ENCODE results near the gene WFS1. TPM values are rescaled to one million over a fixed set of nuclear protein-coding genes. Genes with fewer than 3 reads are reported as not detected.

The WFS1 gene
- total RNA-seq, 6 donors from 2014 or later: 88.8 to 180 (median 105) TPM

DNA sequence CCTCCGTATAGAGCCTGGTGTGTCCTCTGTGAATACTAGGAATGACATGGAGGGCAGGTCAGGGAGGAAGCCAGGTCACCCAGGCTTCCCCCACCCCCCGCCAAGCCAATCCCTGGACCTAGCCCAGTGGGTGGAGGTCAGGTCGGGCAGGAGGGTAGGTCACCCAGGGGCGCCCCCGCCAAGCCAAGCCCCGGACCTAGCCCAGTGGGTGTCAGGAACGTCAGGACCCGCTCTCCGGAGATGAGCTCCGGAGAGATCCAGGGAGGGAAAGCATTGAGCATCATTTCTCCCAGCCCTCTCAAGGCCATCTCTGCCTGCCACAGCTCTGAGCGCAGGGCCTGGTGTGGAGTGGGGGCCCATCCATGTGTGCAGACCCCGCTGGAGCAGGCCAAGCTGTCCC lies 48.6 kb downstream of the WFS1 start:
- TF ChIP-seq EP300 (IDR thresholded peaks at IDR 0.05) (no peak), CTCF (IDR thresholded peaks at IDR 0.05) (no peak), POLR2AphosphoS5 (IDR thresholded peaks at IDR 0.05) (no peak), POLR2A (IDR thresholded peaks at IDR 0.05) (no peak)
- Histone ChIP-seq H3K9me3 (no peaks in the 10 kb centered on the region), H3K36me3 (no peaks in the 10 kb centered on the region), H3K27ac (no peak overlapping the region), H3K4me1 (no peaks in the 10 kb centered on the region), H3K27me3 (no peaks in the 10 kb centered on the region), H3K4me3 (no peak overlapping the region)
- whole genome bisulfite sequencing, 2 donors: 68 to 79% methylated on average over 2 to 9 of the region's 12 CpGs
- DNase-seq: peak in 1 of 2 donors; percentile 42
- ATAC-seq (ENCODE audit: low FRiP score in 2 of 2): peak in 1 of 2 donors; percentile 4

DNA sequence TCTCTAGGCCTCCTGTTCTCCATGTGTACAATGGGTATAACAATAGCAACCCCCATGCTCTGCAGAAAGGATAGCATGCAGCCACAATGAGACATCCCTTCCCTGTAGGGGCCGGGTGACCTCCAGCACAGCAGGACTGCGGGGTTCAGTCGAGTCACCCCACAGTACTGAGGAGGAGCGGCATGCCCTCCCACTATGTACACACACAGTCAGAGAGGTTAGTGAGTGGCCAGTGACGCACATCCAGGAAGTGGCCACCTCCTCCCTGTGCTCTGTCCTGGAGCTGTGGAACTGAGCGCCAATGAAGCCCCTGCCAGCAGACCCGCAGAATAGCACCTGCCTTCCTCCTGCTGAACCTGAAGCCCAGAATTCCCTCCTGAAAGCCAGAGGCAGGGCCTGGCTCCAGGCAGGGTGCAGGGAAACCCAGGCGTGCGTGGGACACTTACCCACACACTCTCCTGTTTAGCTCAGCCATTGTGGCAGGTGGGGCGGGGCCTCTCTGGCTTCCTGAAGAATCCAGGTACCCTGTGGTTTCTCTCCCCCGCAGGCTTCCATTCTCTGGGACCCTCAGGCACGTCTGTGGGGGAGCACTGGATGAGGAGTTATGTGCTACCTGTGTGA lies 50.0 kb downstream of the WFS1 start:
- no peaks in the 10 kb centered on the region for H3K9me3 ChIP-seq
- no peak overlapping the region for H3K27ac ChIP-seq
- DNase-seq: no peak
- WGBS, 2 donors: 82 to 83% methylated on average over 7 to 12 of the region's 12 CpGs
- no peaks in the 10 kb centered on the region for H3K36me3 ChIP-seq
- no peak for ATAC-seq (ENCODE audit: low FRiP score in 2 of 2)
- TF ChIP-seq EP300 (IDR thresholded peaks at IDR 0.05) (no peak), POLR2A (IDR thresholded peaks at IDR 0.05) (no peak), CTCF (IDR thresholded peaks at IDR 0.05) (no peak), POLR2AphosphoS5 (IDR thresholded peaks at IDR 0.05) (no peak)
- H3K4me3 ChIP-seq: no peak overlapping the region
- no peaks in the 10 kb centered on the region for H3K27me3 ChIP-seq
- H3K4me1 ChIP-seq: peaks cover 0 to 5% (median 5%) of the 10 kb centered on the region in 4 donors

DNA sequence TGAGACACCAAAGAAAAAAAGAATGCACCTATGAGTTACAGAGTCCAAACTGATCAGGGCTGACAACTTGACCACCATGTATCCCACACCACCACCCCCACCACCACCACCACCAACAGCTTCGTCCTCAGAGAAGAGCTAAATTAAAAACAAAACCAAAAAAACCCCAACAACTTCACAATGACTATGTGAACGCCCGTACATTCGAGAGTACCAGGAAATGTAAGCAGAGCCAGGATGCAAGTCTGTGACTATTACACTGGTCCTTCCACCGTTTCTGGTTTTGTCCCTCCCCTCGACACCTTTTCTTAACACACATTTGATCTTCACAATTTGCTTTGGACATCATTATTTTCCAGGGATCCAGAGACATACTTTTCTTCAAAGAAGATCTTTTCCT lies 51.0 kb downstream of the WFS1 start:
- WGBS, 2 donors: 65 to 82% methylated on average over 6 of the region's 6 CpGs
- Histone ChIP-seq H3K27me3 (no peaks in the 10 kb centered on the region), H3K36me3 (no peaks in the 10 kb centered on the region), H3K9me3 (no peaks in the 10 kb centered on the region), H3K4me1 (peaks cover 3 to 15% (median 15%) of the 10 kb centered on the region in 4 donors), H3K4me3 (no peak overlapping the region), H3K27ac (no peak overlapping the region)
- TF ChIP-seq POLR2AphosphoS5 (IDR thresholded peaks at IDR 0.05) (no peak), EP300 (IDR thresholded peaks at IDR 0.05) (no peak), POLR2A (IDR thresholded peaks at IDR 0.05) (no peak), CTCF (IDR thresholded peaks at IDR 0.05) (no peak)
- ATAC-seq (ENCODE audit: low FRiP score in 2 of 2) (no peak), DNase-seq (no peak)

- WGBS, 2 donors: 67 to 86% methylated on average over 2 of the region's 2 CpGs
- Histone ChIP-seq H3K27me3 (no peaks in the 10 kb centered on the region), H3K4me1 (peaks cover 8 to 20% (median 16%) of the 10 kb centered on the region in 4 donors), H3K4me3 (no peak overlapping the region), H3K27ac (no peak overlapping the region), H3K36me3 (no peaks in the 10 kb centered on the region), H3K9me3 (no peaks in the 10 kb centered on the region)
- ATAC-seq (ENCODE audit: low FRiP score in 2 of 2): no peak
- no peak for DNase-seq
- TF ChIP-seq POLR2AphosphoS5 (IDR thresholded peaks at IDR 0.05) (no peak), POLR2A (IDR thresholded peaks at IDR 0.05) (no peak), CTCF (IDR thresholded peaks at IDR 0.05) (no peak), EP300 (IDR thresholded peaks at IDR 0.05) (no peak)
Observed at GRCh38 chr4:6321361-6321760, 51.7 kb downstream of the WFS1 start.

Measured in upper lobe of left lung (tissue), 6 donors.